Measurements from ENCODE around the gene PIP5K1B. TPM values are rescaled to one million over a fixed set of nuclear protein-coding genes. Genes with fewer than 3 reads are reported as not detected.
A peak's percentile ranks its signal among the peaks of the same experiment; 100 is the strongest.

The PIP5K1B gene
- total RNA-seq, 1 experiment from 2014 or later = 0.20 TPM

DNA sequence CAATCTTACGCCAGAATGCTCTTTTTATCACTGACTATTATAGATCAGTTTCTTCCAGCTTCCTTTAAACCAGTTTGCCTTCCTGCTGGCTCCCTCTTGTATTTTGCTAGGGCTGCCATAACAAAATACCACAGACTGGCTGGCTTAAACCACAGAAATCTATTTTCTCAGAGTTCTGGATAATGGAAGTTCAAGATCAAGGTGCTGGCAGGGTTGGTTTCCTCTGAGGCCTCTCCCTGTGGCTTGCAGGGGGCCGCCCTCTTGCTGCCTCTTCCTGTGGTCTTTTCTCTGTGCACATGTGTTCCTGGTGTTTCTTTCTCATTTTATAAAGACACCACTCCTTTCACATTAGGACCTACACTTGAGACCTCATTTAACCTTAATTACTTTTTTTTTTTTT lies 323.7 kb downstream of the PIP5K1B start:
- Histone ChIP-seq H3K9me3 (ENCODE audit: control insufficient read depth in 1 of 2, insufficient read depth in 1 of 2, low read depth in 1 of 2, low read length in 2 of 2) (peaks cover 0 to 4% of the 10 kb centered on the region in 2 experiments; a peak in 2 of 4 replicates), H3K79me2 (ENCODE audit: insufficient read depth, low read length) (no peaks in the 10 kb centered on the region), H3K4me2 (ENCODE audit: low read length) (no peak overlapping the region), H3K9ac (ENCODE audit: low read length) (no peak overlapping the region), H2AFZ (ENCODE audit: low read depth, low read length, poor library complexity, severe bottlenecking) (no peak overlapping the region), H3K27ac (ENCODE audit: low read depth, low read length) (no peak overlapping the region), H4K20me1 (ENCODE audit: insufficient read depth) (no peaks in the 10 kb centered on the region), H3K4me1 (ENCODE audit: control insufficient read depth in 1 of 2, insufficient read depth in 2 of 2, low read length in 2 of 2) (peaks cover 0 to 4% of the 10 kb centered on the region in 2 experiments; a peak in 1 of 4 replicates), H3K36me3 (ENCODE audit: control insufficient read depth in 1 of 2, insufficient read depth in 2 of 2, low read length in 2 of 2) (no peaks in the 10 kb centered on the region), H3K9me2 (ENCODE audit: insufficient read depth) (no peaks in the 10 kb centered on the region), H3K27me3 (ENCODE audit: insufficient read depth, low read length) (no peaks in the 10 kb centered on the region), H3K4me3 (replicated peaks in 1 of 2; ENCODE audit: low read depth in 1 of 2, low read length in 2 of 2) (no peak overlapping the region)
- BruUV-seq (replicated peaks) = no TSS peak
- ATAC-seq (no peak), DNase-seq (ENCODE audit: low read depth, low spot score) (no peak)
- intact Hi-C loops (cut with micrococcal nuclease) = no loop called here
- POLR2A ChIA-PET = no interaction called here
- RAD21 ChIA-PET (ENCODE audit: low non-redundant PET in 1 of 2, low total read pairs in 2 of 2, uncharacterized antibody in 2 of 2, unreplicated experiment in 2 of 2) = no interaction called here
- TF ChIP-seq ZFX (IDR thresholded peaks at IDR 0.05) = no peak
- CTCF ChIA-PET = interaction anchor here (0.9 kb wide), 1 partner anchor 139 kb away, joined by 3 read pairs; no protein-coding TSS in a partner anchor

DNA sequence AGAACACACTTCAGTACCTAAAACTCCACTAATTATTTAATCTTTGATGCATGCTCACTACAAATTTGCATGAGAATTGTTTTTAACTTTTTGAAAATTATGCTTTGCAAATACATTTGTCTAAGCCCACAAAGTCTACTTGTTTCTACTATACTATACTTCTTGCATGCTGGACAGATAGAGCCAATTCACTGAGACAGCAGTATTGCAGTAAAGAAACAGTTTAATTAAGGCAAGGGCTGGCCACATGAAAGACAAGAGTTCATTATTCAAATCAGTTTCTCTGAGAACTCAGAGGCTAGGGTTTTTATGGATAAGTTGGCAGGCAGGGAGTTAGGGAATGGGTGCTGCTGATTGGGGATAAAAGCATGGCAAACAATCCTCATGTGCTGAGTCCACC lies 324.5 kb downstream of the PIP5K1B start:
- DNase-seq (ENCODE audit: low read depth, low spot score) = no peak
- Histone ChIP-seq H3K4me1 (ENCODE audit: control insufficient read depth in 1 of 2, insufficient read depth in 2 of 2, low read length in 2 of 2) (peaks cover 0 to 4% of the 10 kb centered on the region in 2 experiments; a peak in 1 of 4 replicates), H3K79me2 (ENCODE audit: insufficient read depth, low read length) (no peaks in the 10 kb centered on the region), H3K4me2 (ENCODE audit: low read length) (no peak overlapping the region), H3K27me3 (ENCODE audit: insufficient read depth, low read length) (no peaks in the 10 kb centered on the region), H3K9me3 (ENCODE audit: control insufficient read depth in 1 of 2, insufficient read depth in 1 of 2, low read depth in 1 of 2, low read length in 2 of 2) (peaks cover 0 to 4% of the 10 kb centered on the region in 2 experiments; a peak in 2 of 4 replicates), H4K20me1 (ENCODE audit: insufficient read depth) (no peaks in the 10 kb centered on the region), H3K9me2 (ENCODE audit: insufficient read depth) (no peaks in the 10 kb centered on the region), H3K4me3 (replicated peaks in 1 of 2; ENCODE audit: low read depth in 1 of 2, low read length in 2 of 2) (no peak overlapping the region), H3K9ac (ENCODE audit: low read length) (no peak overlapping the region), H3K36me3 (ENCODE audit: control insufficient read depth in 1 of 2, insufficient read depth in 2 of 2, low read length in 2 of 2) (no peaks in the 10 kb centered on the region), H3K27ac (ENCODE audit: low read depth, low read length) (no peak overlapping the region), H2AFZ (ENCODE audit: low read depth, low read length, poor library complexity, severe bottlenecking) (no peak overlapping the region)
- RAD21 ChIA-PET (ENCODE audit: low non-redundant PET in 1 of 2, low total read pairs in 2 of 2, uncharacterized antibody in 2 of 2, unreplicated experiment in 2 of 2) = no interaction called here
- ATAC-seq = no peak
- CTCF ChIA-PET = no interaction called here
- POLR2A ChIA-PET = no interaction called here
- no TSS peak for BruUV-seq (replicated peaks)
- TF ChIP-seq SP1 (IDR thresholded peaks at IDR 0.05; ENCODE audit: low read depth) (no peak), POLR2AphosphoS5 (IDR thresholded peaks at IDR 0.05; ENCODE audit: low read depth, low read length) (no peak), TCF7L2 (IDR thresholded peaks at IDR 0.05; ENCODE audit: borderline replicate concordance, extremely low read depth, insufficient read depth, insufficient read length) (no peak), EZH2 (IDR thresholded peaks at IDR 0.05) (no peak), EZH2phosphoT487 (IDR thresholded peaks at IDR 0.05; ENCODE audit: borderline replicate concordance) (no peak), ELF1 (IDR thresholded peaks at IDR 0.05; ENCODE audit: borderline replicate concordance, low read depth) (no peak), CBX3 (IDR thresholded peaks at IDR 0.05; ENCODE audit: low read depth) (peak; percentile 32; the same call in 1 of the 2 replicates)
- TF ChIP-seq, protein P1, sequence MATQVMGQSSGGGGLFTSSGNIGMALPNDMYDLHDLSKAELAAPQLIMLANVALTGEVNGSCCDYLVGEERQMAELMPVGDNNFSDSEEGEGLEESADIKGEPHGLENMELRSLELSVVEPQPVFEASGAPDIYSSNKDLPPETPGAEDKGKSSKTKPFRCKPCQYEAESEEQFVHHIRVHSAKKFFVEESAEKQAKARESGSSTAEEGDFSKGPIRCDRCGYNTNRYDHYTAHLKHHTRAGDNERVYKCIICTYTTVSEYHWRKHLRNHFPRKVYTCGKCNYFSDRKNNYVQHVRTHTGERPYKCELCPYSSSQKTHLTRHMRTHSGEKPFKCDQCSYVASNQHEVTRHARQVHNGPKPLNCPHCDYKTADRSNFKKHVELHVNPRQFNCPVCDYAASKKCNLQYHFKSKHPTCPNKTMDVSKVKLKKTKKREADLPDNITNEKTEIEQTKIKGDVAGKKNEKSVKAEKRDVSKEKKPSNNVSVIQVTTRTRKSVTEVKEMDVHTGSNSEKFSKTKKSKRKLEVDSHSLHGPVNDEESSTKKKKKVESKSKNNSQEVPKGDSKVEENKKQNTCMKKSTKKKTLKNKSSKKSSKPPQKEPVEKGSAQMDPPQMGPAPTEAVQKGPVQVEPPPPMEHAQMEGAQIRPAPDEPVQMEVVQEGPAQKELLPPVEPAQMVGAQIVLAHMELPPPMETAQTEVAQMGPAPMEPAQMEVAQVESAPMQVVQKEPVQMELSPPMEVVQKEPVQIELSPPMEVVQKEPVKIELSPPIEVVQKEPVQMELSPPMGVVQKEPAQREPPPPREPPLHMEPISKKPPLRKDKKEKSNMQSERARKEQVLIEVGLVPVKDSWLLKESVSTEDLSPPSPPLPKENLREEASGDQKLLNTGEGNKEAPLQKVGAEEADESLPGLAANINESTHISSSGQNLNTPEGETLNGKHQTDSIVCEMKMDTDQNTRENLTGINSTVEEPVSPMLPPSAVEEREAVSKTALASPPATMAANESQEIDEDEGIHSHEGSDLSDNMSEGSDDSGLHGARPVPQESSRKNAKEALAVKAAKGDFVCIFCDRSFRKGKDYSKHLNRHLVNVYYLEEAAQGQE (IDR thresholded peaks at IDR 0.05; ENCODE audit: low read depth) = no peak
- intact Hi-C loops (cut with micrococcal nuclease) = no loop called here

Measured in HCT116 (cell line).